ENCODE results near the gene CIZ1.

- no peak for TF ChIP-seq EZH2phosphoT487 (IDR thresholded peaks at IDR 0.05; ENCODE audit: insufficient read depth, low read depth)
- TF ChIP-seq EZH2 (IDR thresholded peaks at IDR 0.05; ENCODE audit: insufficient read depth, poor library complexity, severe bottlenecking): no peak
Observed at GRCh38 chr9:128150594-128151308, 40.6 kb downstream of the CIZ1 start.
